HG02571 (cell line): ENCODE data around the gene RELCH.
"Not testable (repeated sequence)": the region's sequence is repeated elsewhere in the genome, so short reads cannot be mapped to it uniquely, and the experiment has no call there.

Experiments used
- ATAC-seq: cut with Tn5 transposase; IDR thresholded peaks from one replicate; pipeline ENCODE4 v1.9.1; 2021; ENCODE audit warnings: mild to moderate bottlenecking, moderate library complexity; ENCODE audit not compliant: unreplicated experiment

Gene RELCH

DNA sequence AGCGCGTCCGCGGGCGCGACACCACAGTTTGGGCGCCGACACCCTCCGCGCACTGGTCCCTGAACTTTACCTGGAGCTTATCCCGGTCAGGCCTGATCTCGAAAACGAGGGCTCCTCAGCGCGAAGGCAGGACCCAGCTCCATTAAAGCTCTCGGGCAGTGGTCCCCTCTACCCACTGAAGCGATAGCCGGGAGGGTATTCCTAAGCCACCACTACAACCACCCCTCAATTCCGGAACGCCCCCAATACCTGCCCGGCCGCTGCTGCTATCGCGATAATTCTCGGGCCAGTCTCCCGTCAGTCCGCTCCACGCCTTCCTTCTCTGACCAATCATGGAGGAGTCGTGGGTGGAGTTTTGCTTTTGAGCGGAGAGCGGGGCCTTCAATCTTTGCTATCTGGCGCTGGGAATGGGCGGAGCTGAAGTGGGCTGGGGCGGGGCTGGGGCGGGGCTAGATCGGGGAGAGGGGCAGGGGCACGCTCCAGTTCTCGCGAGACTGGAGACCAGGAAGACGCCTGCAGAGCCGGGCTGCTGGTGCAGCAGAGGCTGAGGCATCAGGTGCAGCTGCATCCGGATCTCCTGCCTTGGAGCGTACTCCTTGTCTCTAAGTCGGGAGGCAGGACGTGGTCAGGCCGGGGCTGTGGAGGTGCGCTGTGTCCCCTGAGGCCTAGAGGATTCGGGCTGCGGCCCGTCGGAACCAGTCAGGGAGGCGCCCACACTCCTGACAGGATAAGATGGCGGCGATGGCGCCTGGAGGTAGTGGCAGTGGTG lies at the start of gene RELCH, which contains the start of gene PIGN:
RELCH (plus strand) TSS at position 482 of the 769 bp plus-strand sequence; CDS start at position 733, 251 bp downstream.
PIGN (minus strand) TSS at position 283 of the 769 bp plus-strand sequence. CDS start 25,703 bp downstream, outside the sequence.
- peak; percentile 95 for ATAC-seq

GRCh38 chr18:62138461-62139235 lies 48.4 kb upstream of the RELCH start:
- ATAC-seq = no peak

DNA sequence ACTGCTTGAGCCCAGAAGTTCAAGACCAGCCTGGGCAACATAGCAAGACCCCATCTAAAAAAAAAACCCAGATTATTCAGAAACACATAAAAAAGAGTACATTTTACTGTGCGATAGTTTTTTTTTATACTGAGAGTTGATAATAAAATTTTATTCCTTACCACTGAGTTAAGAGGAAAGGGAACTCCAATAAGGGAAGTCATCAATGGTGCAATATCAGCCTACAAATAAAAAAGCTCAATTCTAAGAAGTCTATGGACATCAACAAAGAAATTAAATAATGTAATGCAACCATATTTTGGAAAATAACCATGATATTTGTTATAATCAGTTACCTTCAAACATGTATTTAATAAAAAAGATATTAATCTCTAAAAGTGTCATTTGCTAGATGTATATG lies 46.8 kb upstream of the RELCH start:
- ATAC-seq = no peak

DNA sequence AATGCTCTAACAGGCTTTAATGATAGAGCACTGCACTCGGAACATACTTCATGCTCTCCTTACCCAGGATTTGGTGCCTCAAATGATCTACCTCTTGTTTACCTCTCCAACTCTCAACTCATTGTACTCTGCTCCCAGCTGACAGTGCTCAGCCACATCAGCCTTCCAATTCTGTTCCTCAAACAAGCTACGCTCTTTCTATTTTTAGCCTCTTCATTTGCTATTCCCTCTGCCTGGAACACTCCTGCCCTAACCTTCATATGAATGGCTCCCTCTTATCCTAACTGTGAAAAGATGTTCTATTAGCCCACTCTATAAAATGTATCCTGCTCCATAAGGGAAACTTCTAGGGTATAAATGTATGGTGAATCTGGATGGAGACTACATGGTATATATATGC lies 42.7 kb upstream of the RELCH start:
- ATAC-seq = no peak

DNA sequence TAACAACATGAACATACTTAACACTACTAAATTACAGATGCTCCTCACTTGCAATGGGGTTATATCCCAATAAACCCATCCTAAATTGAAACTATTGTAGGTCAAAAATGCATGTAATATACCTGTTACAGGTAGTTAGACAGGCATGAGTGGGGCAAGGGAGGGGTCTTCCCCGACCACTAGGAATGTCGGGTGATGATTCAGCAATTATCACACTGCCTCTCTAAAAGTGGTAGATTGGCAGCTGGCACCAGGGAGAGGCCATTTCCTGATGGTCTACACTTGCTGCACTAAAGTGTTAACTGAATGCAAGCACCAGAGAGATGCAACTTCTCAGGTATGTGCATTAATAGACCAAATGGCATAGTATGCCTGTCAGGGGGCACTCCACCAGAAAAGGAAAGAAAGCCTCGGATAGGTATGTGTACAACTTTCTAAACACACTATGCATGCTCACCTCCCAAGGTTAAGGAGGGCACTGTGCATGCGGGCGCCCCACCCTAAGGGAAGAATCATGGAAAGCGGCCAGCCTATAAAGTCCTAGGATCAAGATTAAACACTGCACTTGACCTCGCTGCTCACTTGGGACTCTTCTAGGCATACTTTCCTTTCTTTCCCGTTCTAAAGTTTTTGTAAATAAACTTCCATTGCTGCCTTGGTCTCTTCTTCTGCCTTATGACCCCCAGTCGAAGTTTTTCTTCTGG lies 35.8 kb upstream of the RELCH start:
- ATAC-seq = no peak

DNA sequence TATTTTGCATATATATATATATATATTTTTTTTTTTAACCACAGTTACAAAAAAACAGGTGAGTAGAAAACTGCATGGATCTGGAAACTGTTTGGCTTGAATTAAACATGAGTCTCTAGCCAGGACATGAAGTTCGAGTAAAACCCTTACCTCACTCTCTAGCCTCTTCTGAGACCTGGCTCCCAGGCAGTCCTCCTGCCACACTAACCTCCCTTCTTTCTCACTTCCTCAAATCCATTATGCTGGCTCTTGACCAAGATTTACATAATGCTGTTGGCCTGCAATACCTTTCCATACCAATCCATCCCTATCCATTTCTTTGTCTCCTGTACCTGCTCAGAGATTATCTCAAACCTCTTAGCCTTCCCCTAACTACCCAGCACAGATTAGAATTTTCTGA lies 34.2 kb upstream of the RELCH start:
- peak; percentile 54 for ATAC-seq

GRCh38 chr18:62157843-62158242 lies 29.2 kb upstream of the RELCH start:
- ATAC-seq = no peak

GRCh38 chr18:62164310-62164709 lies 22.7 kb upstream of the RELCH start:
- no peak for ATAC-seq

DNA sequence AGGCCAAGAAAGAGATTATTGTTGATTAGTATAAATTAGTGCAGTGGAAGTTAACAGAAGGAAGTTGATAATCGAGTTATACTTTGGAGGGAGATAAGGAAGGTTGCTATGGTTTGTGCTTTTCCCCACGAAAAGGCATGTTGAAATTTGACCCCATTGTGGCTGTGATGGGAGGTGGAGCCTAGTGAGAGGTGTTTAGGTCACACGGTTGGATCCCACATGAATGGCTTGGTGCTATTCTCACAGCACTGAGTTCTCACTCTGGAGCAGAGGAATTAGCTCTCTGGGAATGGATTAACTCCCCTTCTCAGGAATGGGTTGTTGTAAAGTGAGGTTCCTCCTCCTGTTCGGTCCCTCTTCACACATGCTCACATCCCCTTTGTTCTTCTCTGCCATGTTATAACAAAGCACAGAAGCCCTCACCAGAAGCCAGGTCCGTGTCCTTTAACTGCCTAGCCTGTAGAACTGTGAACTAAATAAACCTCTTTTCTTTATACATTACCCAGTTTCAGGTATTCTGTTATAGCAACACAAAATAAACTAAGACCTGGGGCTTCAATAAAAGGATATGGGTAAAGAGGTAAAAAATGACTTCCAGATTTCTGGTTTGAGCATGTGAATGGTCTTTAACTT lies 22.1 kb upstream of the RELCH start:
- no peak for ATAC-seq

- no peak for ATAC-seq
These were observed 21.5 kb upstream of the RELCH start for GRCh38 chr18:62165583-62165982.

DNA sequence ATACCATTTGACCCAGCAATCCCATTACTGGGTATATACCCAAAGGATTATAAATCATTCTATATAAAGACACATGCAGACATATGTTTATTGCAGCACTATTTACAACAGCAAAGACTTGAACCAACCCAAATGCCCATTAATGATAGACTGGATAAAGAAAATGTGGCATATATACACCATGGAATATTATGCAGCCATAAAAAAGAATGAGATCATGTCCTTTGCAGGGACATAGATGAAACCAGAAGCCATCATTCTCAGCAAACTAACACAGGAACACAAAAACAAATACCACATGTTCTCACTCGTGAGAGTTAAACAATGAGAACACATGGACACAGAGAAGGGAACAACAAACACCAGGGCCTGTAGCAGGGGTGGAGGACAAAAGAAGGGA lies 20.5 kb upstream of the RELCH start:
- not testable (repeated sequence) for ATAC-seq

DNA sequence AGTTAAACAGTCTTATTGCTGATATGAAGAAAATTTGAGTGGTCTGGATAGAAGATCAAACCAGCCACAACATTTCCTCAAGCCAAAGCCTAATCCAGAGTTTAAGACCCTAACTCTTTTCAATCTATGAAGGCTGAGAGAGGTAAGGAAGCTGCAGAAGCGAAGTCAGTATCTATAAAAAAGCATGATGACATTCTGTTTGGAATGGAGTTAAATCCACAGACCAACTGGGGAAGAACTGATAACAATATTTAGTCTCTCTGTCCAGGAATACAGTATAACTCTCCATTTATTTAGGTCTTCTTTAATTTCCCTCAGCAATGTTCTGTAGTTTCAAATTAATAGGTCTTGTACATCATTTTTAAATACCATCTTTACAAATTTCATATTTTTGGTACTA lies 16.2 kb upstream of the RELCH start:
- no peak for ATAC-seq

GRCh38 chr18:62172298-62172697 lies 14.8 kb upstream of the RELCH start:
- ATAC-seq = no peak

DNA sequence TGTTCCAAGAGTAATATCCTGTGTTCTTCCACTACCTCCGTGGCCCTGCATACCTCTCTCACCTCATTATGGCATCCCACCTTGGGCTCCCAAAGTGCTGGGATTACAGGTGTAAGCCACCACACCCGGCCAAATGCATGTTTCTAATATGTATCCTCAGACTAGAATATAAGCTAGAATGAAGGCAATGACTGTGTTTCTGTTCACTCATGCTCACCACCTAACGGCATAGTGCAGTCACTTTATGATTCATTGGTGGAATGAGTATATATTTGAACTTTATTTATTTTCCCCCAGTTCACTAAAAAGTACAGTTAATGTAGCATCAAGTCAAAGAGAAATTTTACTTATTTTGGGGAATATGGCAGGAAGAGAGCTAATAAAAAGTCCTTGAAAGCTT lies 11.5 kb upstream of the RELCH start:
- no peak for ATAC-seq

DNA sequence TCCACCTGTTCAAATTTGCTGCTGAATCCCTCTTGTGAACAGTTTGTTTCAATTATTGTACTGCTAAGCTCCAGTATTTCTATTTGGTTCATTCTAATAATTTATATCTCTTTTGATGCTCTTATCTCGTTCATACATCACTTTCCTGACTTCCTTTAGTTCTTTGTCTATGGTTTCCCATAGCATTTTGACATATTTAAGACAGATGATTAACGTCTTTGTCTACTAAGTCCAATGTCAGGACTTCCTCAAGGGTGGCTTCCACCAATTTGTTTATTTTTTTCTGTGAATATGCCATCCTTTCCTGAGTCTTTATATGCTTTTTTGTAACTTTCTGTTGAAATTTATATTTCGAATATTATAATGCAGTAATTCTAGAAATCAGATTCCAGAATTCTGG lies 9.8 kb upstream of the RELCH start:
- no peak for ATAC-seq

- no peak for ATAC-seq
These were observed 7.8 kb upstream of the RELCH start for GRCh38 chr18:62179213-62179612.

DNA sequence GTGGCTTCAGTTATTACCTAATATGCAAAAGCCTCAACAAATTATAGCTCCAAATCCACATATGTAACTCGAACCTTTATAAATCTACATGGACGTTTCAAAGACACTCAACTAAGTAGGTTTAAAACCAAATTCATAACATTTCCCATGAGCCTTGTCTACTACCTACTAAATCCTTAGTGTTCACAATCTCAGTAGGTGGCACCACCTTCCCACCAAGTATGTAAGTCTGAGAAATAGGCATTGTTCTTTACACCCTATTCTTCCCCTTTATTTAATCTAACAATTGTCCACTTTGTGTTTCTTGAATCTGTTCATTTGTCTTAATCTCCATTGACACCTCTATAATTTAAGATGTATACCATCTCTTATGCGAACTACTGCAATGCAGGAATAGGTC lies 4.8 kb upstream of the RELCH start:
- ATAC-seq = no peak

DNA sequence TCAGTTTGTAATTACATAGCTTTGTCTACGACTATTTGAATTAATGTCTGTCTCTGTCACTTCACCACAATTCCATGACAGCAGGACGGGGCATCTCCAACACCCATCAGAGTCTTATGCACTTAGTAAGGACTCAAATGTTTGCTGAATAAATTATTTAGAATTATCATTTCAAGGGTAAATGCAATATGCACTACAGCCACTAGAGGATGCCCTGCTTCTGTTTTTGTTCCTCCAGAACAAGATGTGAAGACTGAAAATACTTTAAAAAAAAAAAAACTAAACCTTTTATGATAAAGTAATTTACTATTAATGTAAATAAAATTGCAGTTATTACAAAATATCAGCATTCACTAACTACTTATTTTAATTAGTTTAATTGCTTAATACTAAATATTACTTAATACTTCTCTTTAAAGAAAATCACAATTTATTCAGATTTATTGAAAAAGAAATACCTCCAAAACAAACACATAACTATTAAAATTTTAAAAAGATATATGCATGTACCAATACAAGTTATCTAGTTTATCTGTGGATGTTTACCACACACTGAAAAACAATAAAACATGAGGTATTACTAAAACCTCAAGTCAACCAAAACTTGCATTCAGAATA lies 3.4 kb upstream of the RELCH start:
- no peak for ATAC-seq

DNA sequence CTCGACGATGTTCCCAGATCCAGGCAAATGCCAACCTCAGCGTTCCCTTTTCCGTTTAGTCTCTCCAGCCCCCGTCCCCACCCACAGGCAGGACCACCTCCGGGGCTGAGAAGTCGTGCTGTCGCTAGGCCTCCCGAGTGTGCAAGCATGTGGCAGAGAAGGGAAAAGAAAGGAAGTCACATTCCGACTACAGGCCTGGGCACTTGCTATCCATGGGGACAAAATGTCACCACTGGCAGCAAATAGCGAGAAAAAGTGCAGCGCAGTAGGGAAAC lies 619 bp upstream of the RELCH start:
- peak; percentile 8 for ATAC-seq

- ATAC-seq = no peak
These were observed 772 bp downstream of the RELCH start for GRCh38 chr18:62187543-62188510.
